ENCODE results near the gene HIVEP3.
A peak's percentile ranks its signal among the peaks of the same experiment; 100 is the strongest.

The HIVEP3 gene

DNA sequence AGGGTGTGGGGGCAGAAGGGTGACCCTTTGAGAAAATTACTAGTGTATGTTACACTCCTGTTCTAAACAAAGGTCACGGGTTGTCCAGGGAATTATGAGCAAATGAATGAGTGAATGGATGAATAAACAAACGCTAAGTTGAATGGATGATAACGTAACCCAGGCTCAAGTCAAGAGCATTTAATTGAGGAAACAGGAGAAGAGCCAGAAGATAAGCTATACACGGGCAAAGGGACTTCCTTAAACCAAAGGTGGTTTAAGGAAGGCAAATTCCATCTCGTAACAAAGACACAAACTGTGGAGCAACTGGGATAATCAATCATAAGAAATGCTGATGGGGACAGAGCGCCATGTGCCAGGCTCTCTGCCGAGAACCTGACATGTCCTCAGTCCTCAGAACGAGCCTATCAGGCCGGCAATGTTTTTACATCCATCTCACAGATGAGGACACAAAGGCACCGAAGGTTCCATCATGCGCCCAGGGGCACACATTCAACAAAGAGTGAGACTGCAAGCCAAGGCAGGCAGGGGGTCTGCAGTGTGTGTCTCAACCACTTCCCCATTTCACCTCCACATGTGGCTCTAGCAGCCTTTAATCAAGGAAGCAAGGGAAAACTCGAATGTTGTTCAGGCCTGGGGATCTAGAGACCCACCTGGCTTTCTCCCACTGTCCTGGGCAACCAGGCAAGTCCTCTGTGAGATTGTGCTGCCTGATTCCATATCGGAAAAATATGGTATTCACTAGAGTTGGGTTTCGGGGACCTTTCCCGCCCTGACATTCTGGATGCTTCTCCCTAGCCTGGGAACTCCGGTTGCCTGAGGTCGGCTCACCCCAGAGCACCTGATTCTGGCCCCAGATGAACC, 307.4 kb downstream of the HIVEP3 start:
- DNase-seq (ENCODE audit: low read depth), result no peak
- TF ChIP-seq, protein P1, sequence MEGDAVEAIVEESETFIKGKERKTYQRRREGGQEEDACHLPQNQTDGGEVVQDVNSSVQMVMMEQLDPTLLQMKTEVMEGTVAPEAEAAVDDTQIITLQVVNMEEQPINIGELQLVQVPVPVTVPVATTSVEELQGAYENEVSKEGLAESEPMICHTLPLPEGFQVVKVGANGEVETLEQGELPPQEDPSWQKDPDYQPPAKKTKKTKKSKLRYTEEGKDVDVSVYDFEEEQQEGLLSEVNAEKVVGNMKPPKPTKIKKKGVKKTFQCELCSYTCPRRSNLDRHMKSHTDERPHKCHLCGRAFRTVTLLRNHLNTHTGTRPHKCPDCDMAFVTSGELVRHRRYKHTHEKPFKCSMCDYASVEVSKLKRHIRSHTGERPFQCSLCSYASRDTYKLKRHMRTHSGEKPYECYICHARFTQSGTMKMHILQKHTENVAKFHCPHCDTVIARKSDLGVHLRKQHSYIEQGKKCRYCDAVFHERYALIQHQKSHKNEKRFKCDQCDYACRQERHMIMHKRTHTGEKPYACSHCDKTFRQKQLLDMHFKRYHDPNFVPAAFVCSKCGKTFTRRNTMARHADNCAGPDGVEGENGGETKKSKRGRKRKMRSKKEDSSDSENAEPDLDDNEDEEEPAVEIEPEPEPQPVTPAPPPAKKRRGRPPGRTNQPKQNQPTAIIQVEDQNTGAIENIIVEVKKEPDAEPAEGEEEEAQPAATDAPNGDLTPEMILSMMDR (IDR thresholded peaks at IDR 0.05; ENCODE audit: insufficient read depth, low read depth, low read length, missing control alignments), result no peak
- no peak overlapping the region for H3K4me3 ChIP-seq (ENCODE audit: low read length)

DNA sequence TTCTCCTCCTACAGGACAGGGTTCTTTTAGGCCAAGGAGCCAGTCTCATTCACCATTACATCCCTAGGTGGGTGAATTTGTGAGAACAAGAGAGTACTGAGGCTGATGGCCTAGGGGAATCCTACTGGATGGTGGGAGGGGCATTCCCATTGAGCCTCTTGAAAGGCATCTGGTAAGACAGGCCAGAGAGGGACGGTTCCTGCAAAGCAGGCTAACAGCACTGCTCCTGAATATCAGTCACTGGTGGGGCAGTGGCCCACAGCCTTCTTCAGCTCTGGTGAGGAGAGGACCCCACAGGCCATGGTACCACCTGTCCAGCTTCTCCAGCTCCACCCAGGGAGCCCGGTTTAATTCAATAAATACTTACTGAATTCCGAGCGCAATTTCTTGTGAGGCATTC, 308.4 kb downstream of the HIVEP3 start:
- TF ChIP-seq, protein P1 (IDR thresholded peaks at IDR 0.05; ENCODE audit: insufficient read depth, low read depth, low read length, missing control alignments), result no peak
- no peak for DNase-seq (ENCODE audit: low read depth)
- no peak overlapping the region for H3K4me3 ChIP-seq (ENCODE audit: low read length)

DNA sequence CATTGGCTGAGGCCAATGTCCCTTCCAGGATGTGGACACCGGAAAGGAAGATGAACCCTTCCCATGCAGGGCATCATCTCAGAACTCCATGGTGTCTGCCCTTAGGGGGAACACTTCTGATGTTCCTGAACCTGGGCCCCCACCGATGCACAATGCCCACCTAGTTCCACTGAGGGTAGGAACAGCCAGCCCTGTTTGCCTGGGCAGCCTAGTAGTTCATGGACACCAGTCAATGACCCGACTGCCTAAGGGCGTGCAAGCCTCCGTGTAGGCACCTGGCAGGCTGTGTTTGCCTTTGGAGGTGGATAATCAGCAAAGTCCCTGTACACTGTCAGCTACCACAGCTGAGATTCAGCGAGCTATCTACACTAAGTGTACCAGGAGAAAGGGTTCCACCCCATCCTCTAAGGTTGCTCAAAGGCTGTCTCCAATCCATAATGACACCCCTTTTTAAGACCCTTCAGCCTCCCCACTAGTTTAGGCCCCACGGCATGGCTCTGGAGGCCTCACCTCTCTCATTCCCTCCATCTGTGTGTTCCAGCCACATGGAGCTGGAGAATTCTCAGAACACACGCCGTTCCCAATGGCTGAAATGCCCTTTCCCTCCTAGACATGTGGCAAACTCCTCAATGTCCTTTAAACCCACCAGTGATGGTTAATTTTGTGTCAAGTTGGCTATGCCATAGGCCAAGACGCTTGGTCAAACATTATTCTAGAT, 309.4 kb downstream of the HIVEP3 start:
- TF ChIP-seq, protein P1 (IDR thresholded peaks at IDR 0.05; ENCODE audit: insufficient read depth, low read depth, low read length, missing control alignments), result no peak
- DNase-seq (ENCODE audit: low read depth), result no peak
- no peak overlapping the region for H3K4me3 ChIP-seq (ENCODE audit: low read length)

DNA sequence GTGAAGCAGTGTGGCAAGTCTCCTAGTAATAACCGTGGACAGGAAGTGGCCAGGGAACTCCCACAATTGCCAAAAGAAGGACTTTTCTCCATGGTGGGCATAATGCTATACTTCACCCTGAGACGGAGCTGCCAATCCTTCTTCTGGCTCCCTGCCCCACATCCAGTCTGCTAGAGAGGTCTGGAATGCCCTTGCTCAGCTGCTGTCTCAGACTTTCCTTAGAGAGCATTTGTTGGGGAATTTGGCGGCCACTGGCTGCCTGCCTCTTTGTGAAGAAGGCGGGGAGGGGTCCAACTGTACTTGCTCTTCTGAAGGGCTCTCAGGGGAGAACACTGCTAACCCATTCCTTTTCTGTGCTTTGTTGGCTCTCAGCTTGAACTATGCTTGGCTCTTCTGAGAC, 310.5 kb downstream of the HIVEP3 start:
- no peak overlapping the region for H3K4me3 ChIP-seq (ENCODE audit: low read length)
- TF ChIP-seq, protein P1 (IDR thresholded peaks at IDR 0.05; ENCODE audit: insufficient read depth, low read depth, low read length, missing control alignments), result no peak
- DNase-seq (ENCODE audit: low read depth), result no peak

DNA sequence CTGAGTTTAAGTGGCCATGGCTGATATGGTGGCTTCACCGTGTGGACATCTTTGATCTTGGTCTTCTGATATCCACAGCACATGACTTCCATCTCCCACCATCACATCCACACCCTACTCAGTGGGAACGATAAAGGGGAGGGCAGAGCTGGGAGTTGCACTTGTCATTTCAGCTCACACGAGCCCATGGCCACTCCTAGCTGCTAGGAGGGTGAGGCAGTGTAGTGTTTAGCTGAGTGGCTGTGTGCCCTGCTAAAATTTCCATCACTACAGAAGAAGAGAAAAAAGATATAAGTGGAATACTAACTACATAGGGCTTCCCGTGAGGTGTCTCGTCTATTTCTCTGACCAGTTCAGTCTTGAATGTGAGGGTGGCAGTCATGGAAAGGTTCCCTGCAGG, 310.9 kb downstream of the HIVEP3 start:
- TF ChIP-seq, protein P1 (IDR thresholded peaks at IDR 0.05; ENCODE audit: insufficient read depth, low read depth, low read length, missing control alignments), result no peak
- DNase-seq (ENCODE audit: low read depth), result no peak
- no peak overlapping the region for H3K4me3 ChIP-seq (ENCODE audit: low read length)

DNA sequence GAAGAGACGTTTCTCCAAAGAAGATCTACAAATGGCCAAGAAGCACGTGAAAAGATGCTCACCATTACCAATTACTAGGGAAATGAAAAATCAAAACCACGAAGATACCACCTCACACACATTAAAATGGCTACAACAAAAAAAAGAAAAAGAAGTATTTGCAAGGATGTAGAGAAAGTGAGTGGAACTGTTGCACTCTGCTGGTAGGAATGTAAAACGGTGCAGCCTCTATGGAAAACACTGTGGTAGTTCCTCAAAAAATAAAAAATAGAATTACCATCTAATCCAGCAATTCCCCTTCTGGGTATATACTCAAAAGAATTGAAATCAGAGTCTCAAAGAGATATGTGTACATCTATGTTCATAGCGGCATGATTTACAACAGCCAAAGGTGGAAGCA, 318.8 kb downstream of the HIVEP3 start:
- peak; percentile 29 for DNase-seq (ENCODE audit: low read depth)
- TF ChIP-seq, protein P1 (IDR thresholded peaks at IDR 0.05; ENCODE audit: insufficient read depth, low read depth, low read length, missing control alignments), result peak; percentile 69
- H3K4me3 ChIP-seq (ENCODE audit: low read length), result no peak overlapping the region

All from epithelial cell of esophagus (primary cell).